H9 (cell line): ENCODE measurements around the gene GATA2. TPM values are rescaled to one million over a fixed set of nuclear protein-coding genes. Genes with fewer than 3 reads are reported as not detected.

Experiments
- DNase-seq: peaks from one replicate; pipeline ENCODE4 v3.0.0-alpha.2; 2017
- H2AFZ ChIP-seq: one replicate; pipeline ENCODE4 v1.6.1; 2013; ENCODE audit warnings: mild to moderate bottlenecking, low read length, control low read depth, moderate library complexity
- H2AK5ac ChIP-seq: 2 replicates; pipeline ENCODE4 v1.6.1; 2013; ENCODE audit warnings: low read length, control low read depth, mixed read lengths; ENCODE audit not compliant: insufficient read length
- H2BK120ac ChIP-seq: one replicate; pipeline ENCODE4 v1.6.1; 2013; ENCODE audit warnings: low read depth, mild to moderate bottlenecking, low read length, control low read depth, inconsistent platforms; ENCODE audit not compliant: poor library complexity, severe bottlenecking
- H2BK12ac ChIP-seq: 2 replicates; pipeline ENCODE4 v1.6.1; 2013; ENCODE audit warnings: low read length, control low read depth, mixed read lengths, low read depth; ENCODE audit not compliant: insufficient read length
- H2BK15ac ChIP-seq: 2 replicates; pipeline ENCODE4 v1.6.1; 2013; ENCODE audit warnings: low read depth, low read length, control low read depth
- H2BK20ac ChIP-seq: one replicate; pipeline ENCODE4 v1.6.1; 2013; ENCODE audit warnings: low read depth, mild to moderate bottlenecking, low read length, control low read depth, inconsistent platforms; ENCODE audit not compliant: poor library complexity, severe bottlenecking
- H2BK5ac ChIP-seq: 2 replicates; pipeline ENCODE4 v1.6.1; 2013; ENCODE audit warnings: low read length, control low read depth, mixed read lengths; ENCODE audit not compliant: insufficient read length
- H3K14ac ChIP-seq: 2 replicates; pipeline ENCODE4 v1.6.1; 2013; ENCODE audit warnings: low read length, control low read depth; ENCODE audit not compliant: insufficient read depth
- H3K18ac ChIP-seq: 2 replicates; pipeline ENCODE4 v1.6.1; 2013; ENCODE audit warnings: low read depth, mild to moderate bottlenecking, mixed read lengths, low read length, control low read depth; ENCODE audit not compliant: insufficient read length
- H3K23ac ChIP-seq: 2 replicates; pipeline ENCODE4 v1.6.1; 2013; ENCODE audit warnings: low read length, control low read depth, mixed read lengths, low read depth; ENCODE audit not compliant: insufficient read length
- H3K23me2 ChIP-seq: 2 replicates; pipeline ENCODE4 v1.6.1; 2013; ENCODE audit warnings: low read depth, mild to moderate bottlenecking, mixed read lengths, low read length, control low read depth; ENCODE audit not compliant: insufficient read length, poor library complexity, severe bottlenecking
- H3K27ac ChIP-seq: 2 replicates; pipeline ENCODE4 v1.5.1; 2013; ENCODE audit warnings: low read length, control low read depth, mixed read lengths, low read depth; ENCODE audit not compliant: insufficient read length
- H3K27me3 ChIP-seq: 2 replicates; pipeline ENCODE4 v1.6.1; 2013; ENCODE audit warnings: low read length, control low read depth, inconsistent platforms; ENCODE audit not compliant: insufficient read depth
- H3K4ac ChIP-seq: 2 replicates; pipeline ENCODE4 v1.6.1; 2013; ENCODE audit warnings: low read depth, mild to moderate bottlenecking, control low read depth, inconsistent platforms, low read length, moderate library complexity
- H3K4me1 ChIP-seq: 2 replicates; pipeline ENCODE4 v1.6.1; 2013; ENCODE audit warnings: low read length, control low read depth, inconsistent platforms; ENCODE audit not compliant: insufficient read depth
- H3K4me2 ChIP-seq: 2 replicates; pipeline ENCODE4 v1.6.1; 2013; ENCODE audit warnings: low read length, control low read depth, mixed read lengths; ENCODE audit not compliant: insufficient read length, insufficient read depth
- H3K56ac ChIP-seq: 2 replicates; pipeline ENCODE4 v1.6.1; 2013; ENCODE audit warnings: low read depth, mild to moderate bottlenecking, mixed read lengths, low read length, control low read depth; ENCODE audit not compliant: insufficient read length
- H3K79me1 ChIP-seq: 2 replicates; pipeline ENCODE4 v1.6.1; 2013; ENCODE audit warnings: low read depth, mild to moderate bottlenecking, moderate library complexity, low read length, control low read depth, inconsistent platforms; ENCODE audit not compliant: insufficient read depth, poor library complexity, severe bottlenecking
- H3K79me2 ChIP-seq: 2 replicates; pipeline ENCODE4 v1.6.1; 2013; ENCODE audit warnings: low read length, control low read depth, inconsistent platforms; ENCODE audit not compliant: insufficient read depth
- H3K9ac ChIP-seq: 2 replicates; pipeline ENCODE4 v1.6.1; 2013; ENCODE audit warnings: low read length, control low read depth, mixed read lengths; ENCODE audit not compliant: insufficient read length; ENCODE audit errors: extremely low read depth
- H3K9me3 ChIP-seq: one replicate; pipeline ENCODE4 v1.6.1; 2013; ENCODE audit warnings: low read depth, low read length, inconsistent platforms; ENCODE audit not compliant: control insufficient read depth
- H3T11ph ChIP-seq: one replicate; pipeline ENCODE4 v1.6.1; 2013; ENCODE audit warnings: mild to moderate bottlenecking, low read length, control low read depth, inconsistent platforms
- H4K20me1 ChIP-seq: one replicate; pipeline ENCODE4 v1.6.1; 2013; ENCODE audit not compliant: control insufficient read depth, insufficient read length, insufficient read depth
- H4K5ac ChIP-seq: 2 replicates; pipeline ENCODE4 v1.6.1; 2013; ENCODE audit warnings: low read depth, mild to moderate bottlenecking, mixed read lengths, low read length, control low read depth; ENCODE audit not compliant: insufficient read length
- H4K8ac ChIP-seq: replicated peaks from 2 replicates; pipeline ENCODE4 v1.6.1; 2013; ENCODE audit warnings: low read length, control low read depth, mixed read lengths, low read depth; ENCODE audit not compliant: insufficient read length
- H4K91ac ChIP-seq: 2 replicates; pipeline ENCODE4 v1.6.1; 2013; ENCODE audit warnings: low read depth, mild to moderate bottlenecking, moderate library complexity, mixed read lengths, low read length, control low read depth; ENCODE audit not compliant: insufficient read length
- H3K27ac Mint-ChIP-seq, 3 experiments: 2 replicates in 2 of 3; 3 replicates in 1 of 3; pipeline ENCODE4 v1.8.0; 2020 to 2021; ENCODE audit warnings: mixed read lengths in 3 of 3, mild to moderate bottlenecking in 1 of 3, moderate library complexity in 1 of 3
- H3K27me3 Mint-ChIP-seq: 2 replicates; pipeline ENCODE4 v1.8.0; 2021; ENCODE audit warnings: low read depth, mild to moderate bottlenecking, moderate library complexity, mixed read lengths
- H3K36me3 Mint-ChIP-seq, 3 experiments: 2 replicates in 2 of 3; 3 replicates in 1 of 3; pipeline ENCODE4 v1.8.0; 2020 to 2021; ENCODE audit warnings: low read depth in 3 of 3, mixed read lengths in 3 of 3; ENCODE audit not compliant: insufficient read depth in 1 of 3
- H3K4me1 Mint-ChIP-seq, 2 experiments: 2 replicates each; pipeline ENCODE4 v1.8.0; 2020; ENCODE audit warnings: mixed read lengths in 2 of 2
- H3K4me3 Mint-ChIP-seq, 2 experiments: 2 replicates in 1 of 2; 3 replicates in 1 of 2; pipeline ENCODE4 v1.8.0; 2020 to 2021; ENCODE audit warnings: mild to moderate bottlenecking in 2 of 2, mixed read lengths in 2 of 2, moderate library complexity in 1 of 2
- H3K9me3 Mint-ChIP-seq, 2 experiments: 2 replicates in 1 of 2; 3 replicates in 1 of 2; pipeline ENCODE4 v1.8.0; 2020; ENCODE audit warnings: mild to moderate bottlenecking in 2 of 2, mixed read lengths in 2 of 2, moderate library complexity in 1 of 2
- CTCF ChIP-seq: fragments of 200-600 bp; sonication (generic); conservative IDR thresholded peaks from 3 replicates; pipeline ENCODE4 v1.8.0; 2021; ENCODE audit warnings: antibody characterized with exemption, mild to moderate bottlenecking
- WGBS: extraction: QIAGEN DNeasy Blood & Tissue Kit; methylation state at CpG from one replicate; pipeline ENCODE4 v1.1.7; 2013; ENCODE audit warnings: missing lambda C conversion rate, low lambda C conversion rate, mixed read lengths; ENCODE audit not compliant: insufficient read length; ENCODE audit errors: extremely low coverage; 5-methylcytosine and 5-hydroxymethylcytosine counted together
- total RNA-seq: library from RNA; stranded (reverse); gene quantifications from 2 replicates; pipeline ENCODE4 v1.2.1, GENCODE V29; 2021

The GATA2 gene
- total RNA-seq, 1 experiment from 2014 or later: 1.9 TPM

- no peak for TF ChIP-seq CTCF
- Mint-ChIP-seq H3K4me3 (no peak overlapping the region), H3K27ac (peak overlapping the region in 1 of 3 experiments; percentile 52; a peak in 1 of 7 replicates), H3K36me3 (no peaks in the 10 kb centered on the region), H3K9me3 (no peaks in the 10 kb centered on the region), H3K4me1 (no peaks in the 10 kb centered on the region), H3K27me3 (peaks cover 59% of the 10 kb centered on the region)
- no peak overlapping the region for H2BK15ac ChIP-seq
- peak; percentile 16 for DNase-seq
- H2BK20ac ChIP-seq: no peak overlapping the region
- H4K5ac ChIP-seq: no peak overlapping the region
- H4K91ac ChIP-seq: no peak overlapping the region
- no peak overlapping the region for H3K27ac ChIP-seq
- no peaks in the 10 kb centered on the region for H4K20me1 ChIP-seq
- no peak overlapping the region for H3K18ac ChIP-seq
- H2BK12ac ChIP-seq: no peak overlapping the region
- no peak overlapping the region for H4K8ac ChIP-seq
- H3K79me1 ChIP-seq: no peaks in the 10 kb centered on the region
- H3K4me1 ChIP-seq: no peaks in the 10 kb centered on the region
- no peak overlapping the region for H2AK5ac ChIP-seq
- H3K4me2 ChIP-seq: no peak overlapping the region
- no peak overlapping the region for H3K9ac ChIP-seq
- no CpG with 5 or more reads among the region's 10 CpGs for WGBS
- no peak overlapping the region for H2AFZ ChIP-seq
- no peaks in the 10 kb centered on the region for H3K9me3 ChIP-seq
- no peaks in the 10 kb centered on the region for H3K79me2 ChIP-seq
- H3K56ac ChIP-seq: no peak overlapping the region
- no peak overlapping the region for H3K14ac ChIP-seq
- H3K23ac ChIP-seq: no peak overlapping the region
- no peak overlapping the region for H2BK120ac ChIP-seq
- no peak overlapping the region for H3T11ph ChIP-seq
- no peaks in the 10 kb centered on the region for H3K23me2 ChIP-seq
- H2BK5ac ChIP-seq: no peak overlapping the region
- H3K27me3 ChIP-seq: no peaks in the 10 kb centered on the region
- no peak overlapping the region for H3K4ac ChIP-seq
These were observed 31.6 kb upstream of the GATA2 start for GRCh38 chr3:128524374-128525299.
